DND-41 (cell line): ENCODE results near the gene MICAL3.

Experiments used
- CTCF ChIP-seq: IDR thresholded peaks from 2 replicates; pipeline ENCODE4 v1.5.1; 2012; ENCODE audit warnings: borderline replicate concordance, low read length, moderate library complexity, mild to moderate bottlenecking; ENCODE audit not compliant: poor library complexity, severe bottlenecking; ENCODE audit errors: extremely low read depth
- EZH2 ChIP-seq: IDR thresholded peaks from 3 replicates; pipeline ENCODE4 v1.6.1; 2012; ENCODE audit warnings: borderline replicate concordance, low read depth, mild to moderate bottlenecking, moderate library complexity, low read length, inconsistent platforms; ENCODE audit not compliant: severe bottlenecking

- TF ChIP-seq CTCF (no peak), EZH2 (no peak)
Measured at GRCh38 chr22:17738386-17739128, 285.8 kb downstream of the MICAL3 start.
